Measurements from ENCODE around the gene PSMB8. TPM values are rescaled to one million over a fixed set of nuclear protein-coding genes. Genes with fewer than 3 reads are reported as not detected.

PSMB8 gene
- total and polyA plus RNA-seq, 12 donors, result 8.5 to 127 (median 13.6) TPM

- DNase-seq, result no peak
- no peaks in the 10 kb centered on the region for H3K27me3 ChIP-seq
- 6 to 9% methylated on average over 28 of the region's 28 CpGs for WGBS, 2 donors
- peaks cover 5 to 83% (median 32%) of the 10 kb centered on the region in 9 donors for H3K4me1 ChIP-seq
- H3K36me3 ChIP-seq, result peaks cover 0 to 69% (median 40%) of the 10 kb centered on the region in 9 donors
- intact Hi-C loops (cut with DNase I), result no loop called here
- H3K4me3 ChIP-seq, result peak overlapping the region; percentile 44 to 98 (median 78)
- TF ChIP-seq CTCF (IDR thresholded peaks at IDR 0.05), result no peak
- H3K9me3 ChIP-seq, result no peaks in the 10 kb centered on the region
- peak in 2 of 8 donors; percentile 0 to 2 for ATAC-seq
- peak overlapping the region; percentile 87 to 100 (median 96) for H3K27ac ChIP-seq
Observed at GRCh38 chr6:32843331-32843978, 392 bp downstream of the PSMB8 start.

GRCh38 chr6:32842690-32843089 is 1.2 kb downstream of the PSMB8 start:
- ATAC-seq, result no peak
- H3K27ac ChIP-seq, result peak overlapping the region in 8 of 10 donors; percentile 92 to 100 (median 96)
- peaks cover 0 to 61% (median 32%) of the 10 kb centered on the region in 9 donors for H3K36me3 ChIP-seq

GRCh38 chr6:32842021-32842650 is 1.7 kb downstream of the PSMB8 start:
- no peaks in the 10 kb centered on the region for H3K9me3 ChIP-seq
- DNase-seq, result no peak
- WGBS, 2 donors, result 90 to 92% methylated on average over 6 of the region's 6 CpGs
- H3K27ac ChIP-seq, result peak overlapping the region in 5 of 10 donors; percentile 92 to 100 (median 97)
- peaks cover 5 to 78% (median 42%) of the 10 kb centered on the region in 9 donors for H3K4me1 ChIP-seq
- TF ChIP-seq CTCF (IDR thresholded peaks at IDR 0.05), result no peak
- H3K36me3 ChIP-seq, result peaks cover 0 to 55% (median 27%) of the 10 kb centered on the region in 9 donors
- intact Hi-C loops (cut with DNase I), result no loop called here
- ATAC-seq, result no peak
- peak overlapping the region in 4 of 10 donors; percentile 71 to 98 (median 74) for H3K4me3 ChIP-seq
- H3K27me3 ChIP-seq, result no peaks in the 10 kb centered on the region

More at GRCh38 chr6:32842690-32843089, 1.2 kb downstream of the PSMB8 start:
- TF ChIP-seq CTCF (IDR thresholded peaks at IDR 0.05), result no peak
- no peak for DNase-seq
- intact Hi-C loops (cut with DNase I), result no loop called here
- Histone ChIP-seq H3K27me3 (no peaks in the 10 kb centered on the region), H3K9me3 (no peaks in the 10 kb centered on the region), H3K4me1 (peaks cover 5 to 78% (median 37%) of the 10 kb centered on the region in 9 donors), H3K4me3 (peak overlapping the region in 8 of 10 donors; percentile 71 to 98 (median 78))
- 80 to 83% methylated on average over 8 of the region's 8 CpGs for WGBS, 2 donors

- Histone ChIP-seq H3K9me3 (no peaks in the 10 kb centered on the region), H3K4me1 (peaks cover 3 to 77% (median 40%) of the 10 kb centered on the region in 9 donors), H3K36me3 (peaks cover 0 to 52% (median 13%) of the 10 kb centered on the region in 9 donors), H3K27ac (peak overlapping the region in 1 of 10 donors; percentile 94), H3K4me3 (no peak overlapping the region), H3K27me3 (no peaks in the 10 kb centered on the region)
- TF ChIP-seq CTCF (IDR thresholded peaks at IDR 0.05), result no peak
- ATAC-seq (no peak), DNase-seq (no peak)
- intact Hi-C loops (cut with DNase I), result loop anchor here in 1 of 10 donors (2.0 kb wide), 1 partner anchor 16 kb away; no protein-coding TSS in a partner anchor
- WGBS, 2 donors, result 87 to 94% methylated on average over 9 of the region's 9 CpGs
Observed at GRCh38 chr6:32840604-32841246, 3.1 kb downstream of the PSMB8 start.

All from heart right ventricle (tissue), 16 donors.